GM19023 (cell line): Measurements from ENCODE around the gene GNG2.

ENCODE experiments used
- ATAC-seq: cut with Tn5 transposase; IDR thresholded peaks from one replicate; pipeline ENCODE4 v1.9.1; 2021; ENCODE audit warnings: mild to moderate bottlenecking, moderate library complexity; ENCODE audit not compliant: unreplicated experiment

Gene GNG2

GRCh38 chr14:51852541-51852940, 7.9 kb upstream of the GNG2 start:
- ATAC-seq, result no peak

DNA sequence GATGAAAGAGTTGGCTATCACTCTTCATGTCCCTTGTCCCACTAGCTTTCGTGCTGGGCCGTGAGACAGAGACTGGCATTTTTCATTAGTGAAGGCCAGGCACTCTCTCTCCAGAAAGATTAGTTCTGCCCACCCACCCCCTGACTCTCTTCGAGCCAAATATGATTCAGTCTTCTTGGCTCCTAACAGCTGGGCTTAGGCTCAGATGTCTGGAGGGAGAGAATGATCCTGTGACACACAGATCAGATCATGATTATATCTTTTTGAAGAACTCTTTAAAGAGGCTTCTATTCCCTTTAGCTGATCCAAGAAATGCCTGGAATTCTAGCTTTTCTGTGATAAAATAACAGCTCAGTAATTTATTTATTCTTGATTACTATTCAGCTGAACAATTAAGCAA, 5.2 kb upstream of the GNG2 start:
- ATAC-seq, result no peak

- ATAC-seq, result no peak
These were observed 3.6 kb upstream of the GNG2 start for GRCh38 chr14:51856792-51857296.

GRCh38 chr14:51859131-51859530, 1.3 kb upstream of the GNG2 start:
- ATAC-seq, result no peak

- peak; percentile 18 for ATAC-seq
These were observed 550 bp downstream of the GNG2 start for GRCh38 chr14:51860825-51861499.

DNA sequence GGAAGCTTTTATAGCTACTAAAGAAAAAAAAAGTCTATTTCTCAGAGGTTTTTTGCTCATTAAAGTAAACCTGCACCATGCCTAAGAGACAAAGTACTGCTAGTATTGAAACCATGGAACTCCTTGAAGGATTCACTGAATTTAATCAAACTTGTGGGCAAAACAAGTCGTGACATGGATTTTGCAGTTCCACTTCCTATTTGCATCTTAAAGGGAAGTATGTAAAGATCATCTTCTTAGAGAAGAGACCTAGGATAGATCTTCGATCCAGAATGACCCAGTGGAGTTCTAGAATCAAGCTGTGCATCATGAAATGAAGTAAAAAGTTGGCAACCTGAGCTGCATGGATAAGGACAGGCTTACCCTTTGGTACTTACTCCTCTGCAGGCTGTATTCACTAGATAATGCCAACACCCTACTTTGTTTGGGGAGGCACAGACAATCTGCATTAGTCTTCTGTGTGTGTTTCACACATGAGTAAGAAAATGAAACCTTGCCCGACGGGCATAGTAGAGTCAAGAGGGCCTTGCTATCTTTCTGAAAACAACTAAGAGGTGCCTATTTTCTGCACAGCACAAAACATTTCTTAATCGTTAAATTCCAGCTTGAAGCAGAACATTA, 1.9 kb downstream of the GNG2 start:
- ATAC-seq, result no peak

DNA sequence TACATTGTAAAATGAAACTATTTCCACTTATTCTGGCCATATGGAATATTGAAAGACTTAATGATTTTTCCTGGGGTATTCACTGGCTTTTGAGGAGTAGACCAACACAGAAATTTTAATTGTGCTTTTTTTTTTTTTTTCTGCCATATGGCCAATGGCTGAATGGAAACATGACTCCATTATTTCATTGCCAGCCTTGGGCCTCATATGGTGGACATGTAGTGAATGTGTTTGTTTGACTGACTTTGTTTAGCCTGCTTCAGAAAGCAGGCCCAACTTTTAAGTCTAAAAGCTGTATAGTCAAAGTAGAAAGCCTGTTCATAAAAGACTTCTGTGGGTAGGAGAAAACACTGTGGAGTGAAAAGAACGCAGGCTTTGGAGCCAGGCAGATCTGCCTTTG, 2.4 kb downstream of the GNG2 start:
- no peak for ATAC-seq

- peak; percentile 27 for ATAC-seq
These were observed 5.7 kb downstream of the GNG2 start for GRCh38 chr14:51865953-51866747.

DNA sequence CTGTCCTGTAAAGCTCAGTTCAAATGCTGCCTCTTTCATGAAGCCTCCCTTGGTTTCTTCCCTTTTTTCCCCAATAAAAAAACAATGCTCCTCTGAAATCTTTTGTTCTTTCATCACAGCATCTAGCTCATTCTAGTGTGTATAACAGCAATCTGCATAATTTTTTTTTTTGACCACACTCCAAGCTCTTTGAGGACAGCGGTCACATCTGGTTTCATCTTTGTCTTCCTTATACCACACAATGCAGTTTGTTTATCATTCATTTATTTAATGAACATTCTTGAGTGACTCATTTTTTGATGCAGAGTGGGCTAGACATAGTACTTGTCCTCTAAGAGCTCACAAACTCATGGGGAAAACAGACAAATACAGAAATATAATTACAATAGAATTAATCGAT, 7.3 kb downstream of the GNG2 start:
- no peak for ATAC-seq

GRCh38 chr14:51868405-51868804, 8.0 kb downstream of the GNG2 start:
- ATAC-seq, result no peak

GRCh38 chr14:51869411-51870100, 9.1 kb downstream of the GNG2 start:
- no peak for ATAC-seq

DNA sequence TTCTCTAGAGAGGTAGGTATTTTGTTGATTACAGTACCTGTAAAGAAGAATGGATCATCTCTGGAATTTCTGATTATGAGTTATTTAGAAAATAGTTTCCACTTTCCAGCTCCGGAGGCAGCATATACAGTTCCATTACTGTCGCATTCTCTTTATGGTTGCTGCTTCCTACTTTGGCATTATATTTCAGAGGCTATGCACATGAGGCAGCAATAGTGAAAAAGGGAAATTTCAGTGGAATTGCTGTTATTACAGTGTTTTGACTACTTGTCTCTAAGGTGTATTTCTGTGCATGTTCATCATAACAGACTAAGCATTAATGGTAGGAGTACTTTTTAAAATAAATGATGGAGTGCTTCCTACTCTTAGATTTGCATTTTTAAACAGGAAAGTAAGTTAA, 10.2 kb downstream of the GNG2 start:
- ATAC-seq, result no peak

DNA sequence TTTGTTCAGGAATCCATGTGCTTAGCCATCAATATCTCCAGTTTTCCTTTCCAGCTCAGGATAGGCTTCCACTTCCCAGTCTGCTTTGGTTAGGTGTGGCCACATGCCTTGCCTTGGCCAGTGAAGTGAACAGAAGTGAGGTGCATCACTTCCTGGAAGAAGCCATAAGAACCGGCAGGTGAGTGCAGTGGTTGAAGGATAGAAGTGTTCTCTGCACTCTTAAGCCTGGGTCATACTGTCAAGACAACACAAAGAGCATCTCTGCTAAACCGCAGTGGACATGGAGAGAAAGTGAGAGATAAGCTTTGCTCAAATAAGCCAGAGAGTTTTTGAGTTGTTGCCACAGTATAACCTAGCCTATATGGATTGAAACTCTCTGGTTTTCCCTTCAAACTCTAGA, 11.4 kb downstream of the GNG2 start:
- ATAC-seq, result no peak

DNA sequence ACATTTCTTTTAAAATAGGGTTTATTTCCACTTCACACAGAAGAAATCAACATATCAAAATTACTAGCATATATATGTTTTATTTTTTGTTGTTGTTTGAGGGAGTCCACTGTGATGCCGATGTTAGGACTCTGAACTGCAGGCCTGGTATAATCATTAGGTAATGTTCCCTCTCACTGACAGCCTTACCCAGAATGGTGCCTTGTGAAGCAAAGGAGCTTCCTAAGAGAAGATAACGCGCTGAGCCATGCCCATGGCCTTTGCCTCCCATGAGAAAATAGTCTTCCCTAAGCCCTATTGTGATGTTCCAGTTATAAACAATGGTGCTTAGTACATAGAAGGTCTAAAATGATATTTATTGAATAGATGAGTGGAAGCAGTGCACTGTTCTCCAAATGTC, 12.0 kb downstream of the GNG2 start:
- no peak for ATAC-seq

- peak; percentile 94 for ATAC-seq
These were observed 12.9 kb downstream of the GNG2 start for GRCh38 chr14:51873221-51873893.

DNA sequence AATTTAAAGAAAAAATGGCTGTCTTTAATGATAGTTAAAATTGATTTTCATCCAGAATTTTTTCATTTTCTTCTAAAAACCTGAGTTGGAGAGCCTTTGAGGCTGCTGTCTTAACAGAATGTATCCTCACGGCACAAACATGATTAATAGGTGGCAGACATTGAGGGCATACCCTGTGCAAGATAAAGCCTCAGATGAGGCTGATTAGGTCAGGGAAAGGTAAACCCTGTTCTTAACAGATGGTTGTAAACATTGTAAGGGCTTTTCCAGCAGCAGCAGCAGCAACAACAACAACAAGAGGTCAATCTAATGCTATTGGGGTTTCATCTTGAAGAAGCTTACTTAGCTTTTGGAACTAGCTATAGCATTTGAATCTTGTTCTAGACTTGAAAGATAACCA, 17.4 kb downstream of the GNG2 start:
- no peak for ATAC-seq

DNA sequence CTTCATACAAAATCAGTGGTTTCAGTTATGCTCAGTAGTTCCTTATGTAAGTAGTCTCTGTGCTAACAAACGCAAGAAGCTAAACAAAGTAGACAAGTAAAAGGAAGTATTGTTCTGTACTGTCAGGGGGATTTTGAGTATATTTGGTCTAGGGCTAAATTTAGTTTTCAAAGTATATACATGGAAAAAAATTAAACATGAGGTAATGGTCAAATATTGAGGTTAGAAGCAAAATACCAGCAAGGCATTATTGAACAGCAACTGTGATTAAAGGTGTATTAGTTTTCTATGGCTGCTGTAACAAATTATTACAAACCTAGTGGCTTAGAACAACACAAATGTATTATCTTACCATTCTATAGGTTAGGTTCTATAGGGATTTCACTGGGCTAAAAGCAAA, 18.8 kb downstream of the GNG2 start:
- no peak for ATAC-seq

GRCh38 chr14:51880835-51881580, 20.6 kb downstream of the GNG2 start:
- ATAC-seq, result peak; percentile 69

DNA sequence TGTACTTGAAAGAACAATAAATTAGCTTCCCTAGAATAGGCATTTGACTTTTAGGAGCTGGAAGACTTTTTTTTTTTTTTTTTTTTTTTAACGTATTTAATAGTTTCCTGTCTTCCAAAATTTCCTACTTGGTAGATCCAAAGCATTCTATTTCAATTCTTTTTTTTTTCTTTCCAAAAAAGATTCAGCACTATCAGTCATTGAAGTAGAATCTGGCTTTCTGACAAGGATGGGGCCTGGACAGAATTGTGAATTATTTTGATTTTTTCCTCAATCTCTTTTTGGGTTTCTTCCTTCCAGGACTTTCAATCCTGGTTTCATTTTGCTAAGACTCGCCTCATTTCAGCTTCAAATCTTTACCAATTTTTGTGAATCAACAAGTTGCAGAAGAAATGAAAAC, 21.2 kb downstream of the GNG2 start:
- no peak for ATAC-seq

DNA sequence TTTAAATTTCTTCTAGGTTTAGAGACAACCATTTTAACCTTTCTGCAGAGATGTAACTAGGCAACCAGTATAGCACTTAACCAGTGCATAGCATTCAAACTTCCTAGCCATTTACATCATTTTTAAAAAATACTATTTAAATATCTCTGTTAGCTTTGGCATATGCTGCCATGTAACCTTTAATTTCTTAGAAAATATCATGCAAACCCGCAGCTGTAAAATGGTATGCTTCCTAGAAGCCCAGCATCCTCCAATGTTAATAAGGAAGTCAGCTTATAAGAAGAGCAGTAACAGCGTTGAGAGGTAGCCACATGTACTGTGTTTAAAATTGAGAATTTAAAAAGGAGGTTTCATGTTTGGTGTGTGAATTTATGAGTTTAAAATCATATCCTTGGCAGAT, 22.8 kb downstream of the GNG2 start:
- no peak for ATAC-seq
